Tongue (tissue), 2 donors: ENCODE data around the gene SMIM14. TPM values are rescaled to one million over a fixed set of nuclear protein-coding genes. Genes with fewer than 3 reads are reported as not detected.
"Not testable (repeated sequence)": the region's sequence is repeated elsewhere in the genome, so short reads cannot be mapped to it uniquely, and the experiment has no call there.

ENCODE experiments used
- DNase-seq: peaks from one replicate; pipeline ENCODE4 v3.0.0-alpha.2; 2015
- total RNA-seq: library from RNA; depleted of rRNA; stranded (reverse); fragments of >200 nt; gene quantifications from one replicate; pipeline ENCODE4 v1.2.3, GENCODE V29; 2014

The SMIM14 gene
- total RNA-seq, 1 donor from 2014 or later = 18.4 TPM

- no peak for DNase-seq
These were observed 41.7 kb downstream of the SMIM14 start for GRCh38 chr4:39596971-39597370.

- DNase-seq = no peak
These were observed 47.4 kb downstream of the SMIM14 start for GRCh38 chr4:39591290-39591689.

DNA sequence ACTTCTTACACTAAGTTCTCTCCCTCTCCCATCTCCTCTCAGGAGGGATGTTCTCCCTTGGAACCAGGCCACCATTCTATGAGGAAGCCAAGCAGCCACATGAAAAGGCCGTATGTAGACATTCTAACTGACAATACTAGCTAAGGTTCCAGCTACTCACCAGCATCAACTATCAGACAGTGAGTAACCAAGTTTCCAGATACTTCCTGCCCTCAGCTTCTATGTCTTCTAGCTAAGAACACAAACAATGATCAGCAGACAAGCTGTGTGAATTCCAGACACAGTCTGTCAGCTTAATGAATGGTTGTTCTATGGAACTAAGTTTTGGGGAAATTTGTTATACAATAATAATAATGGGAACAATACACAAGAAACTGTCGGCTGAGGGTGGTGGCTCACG is 50.8 kb downstream of the SMIM14 start:
- DNase-seq = no peak

GRCh38 chr4:39574946-39575345 is 63.7 kb downstream of the SMIM14 start:
- no peak for DNase-seq

DNA sequence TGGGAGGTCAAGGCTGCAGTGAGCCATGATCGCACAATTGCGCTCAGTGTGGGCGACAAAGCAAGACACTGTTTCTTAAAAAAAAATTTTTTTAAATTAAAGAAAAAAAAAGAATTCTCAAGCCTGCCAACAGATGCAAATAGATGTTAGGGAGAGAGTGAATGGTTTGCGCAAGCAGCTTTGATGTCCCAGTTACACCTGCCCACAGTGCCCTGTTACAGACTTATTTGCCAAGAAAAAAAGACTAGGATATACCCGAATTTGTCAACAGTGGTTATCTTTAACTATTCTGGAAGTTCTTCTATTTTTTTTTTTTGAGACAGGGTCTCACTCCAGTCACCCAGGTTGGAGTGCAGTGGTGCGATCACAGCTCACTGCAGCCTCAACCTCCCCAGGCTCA is 67.2 kb downstream of the SMIM14 start:
- no peak for DNase-seq

DNA sequence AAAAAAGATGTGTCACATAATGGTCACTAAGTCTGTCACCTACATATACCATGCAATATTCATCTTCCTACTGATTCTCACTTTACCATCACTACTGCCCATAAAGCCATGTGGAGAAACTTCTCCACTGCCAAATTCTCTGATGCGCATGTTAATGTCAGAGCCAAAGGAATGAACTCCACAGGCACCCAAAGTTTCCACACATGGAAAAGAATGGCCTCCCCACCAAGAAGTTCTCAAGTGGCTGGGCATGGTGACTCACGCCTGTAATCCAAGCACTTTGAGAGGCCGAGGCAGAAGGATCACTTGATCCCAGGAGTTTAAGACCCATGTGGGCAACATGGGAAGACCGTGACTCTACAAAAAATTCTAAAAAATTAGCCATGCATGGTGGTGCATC is 67.6 kb downstream of the SMIM14 start:
- no peak for DNase-seq

DNA sequence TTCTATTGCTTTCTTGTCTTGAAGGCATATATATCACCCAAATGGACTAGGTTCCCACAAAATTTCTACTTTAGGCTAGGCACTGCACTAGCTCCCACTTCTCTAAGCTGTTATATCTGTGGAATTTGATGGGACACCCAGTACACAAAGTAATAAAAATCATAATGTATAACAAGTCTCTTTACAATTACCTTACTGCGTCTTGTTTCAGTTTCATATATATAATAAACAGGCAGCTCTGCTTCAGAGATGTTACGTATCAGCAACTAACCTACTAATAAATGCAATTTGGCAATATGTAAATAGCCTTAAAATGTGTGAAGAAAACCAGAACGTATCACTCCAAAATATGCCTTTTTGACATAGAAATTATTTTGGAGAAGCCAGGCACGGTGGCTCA is 69.5 kb downstream of the SMIM14 start:
- DNase-seq = no peak

- DNase-seq = peak; percentile 53
These were observed 69.9 kb downstream of the SMIM14 start for GRCh38 chr4:39568805-39569204.

GRCh38 chr4:39565878-39566600 is 72.6 kb downstream of the SMIM14 start:
- no peak for DNase-seq

- DNase-seq = no peak
These were observed 75.3 kb downstream of the SMIM14 start for GRCh38 chr4:39563346-39563847.

DNA sequence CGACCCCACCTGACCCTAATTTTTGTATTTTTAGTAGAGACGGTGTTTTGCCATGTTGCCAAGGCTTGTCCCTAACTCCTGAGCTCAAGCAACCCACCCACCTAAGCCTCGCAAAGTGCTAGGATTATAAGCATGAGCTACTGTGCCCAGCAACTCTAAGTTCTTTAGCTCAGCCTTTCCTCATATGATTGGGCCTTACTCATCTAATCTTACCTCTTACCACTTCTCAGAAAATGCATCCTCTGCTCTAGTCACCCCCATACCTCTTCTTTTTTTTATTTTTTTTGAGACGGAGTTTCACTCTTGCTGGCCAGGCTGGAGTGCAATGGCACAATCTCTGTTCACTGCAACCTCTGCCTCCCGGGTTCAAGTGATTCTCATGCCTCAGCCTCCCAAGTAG is 75.9 kb downstream of the SMIM14 start:
- DNase-seq = no peak

DNA sequence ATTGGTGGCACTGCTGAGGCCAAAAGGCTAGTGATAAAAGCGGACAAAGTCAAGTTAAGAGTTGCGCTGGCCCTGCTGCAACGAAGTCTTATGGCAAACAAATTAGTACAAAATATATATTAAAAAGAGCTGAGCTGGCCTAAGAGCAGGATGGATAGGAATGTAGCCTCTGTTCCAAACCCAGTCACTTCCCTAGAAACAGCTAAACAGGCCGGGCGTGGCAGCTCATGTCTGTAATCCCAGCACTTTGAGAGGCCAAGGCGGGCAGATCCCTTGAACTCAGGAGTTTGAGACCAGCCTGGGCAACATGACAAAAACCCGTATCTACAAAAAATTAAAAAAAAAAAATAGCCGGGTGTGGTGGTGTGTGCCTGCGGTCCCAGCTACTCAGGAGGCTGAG is 79.0 kb downstream of the SMIM14 start:
- DNase-seq = no peak

DNA sequence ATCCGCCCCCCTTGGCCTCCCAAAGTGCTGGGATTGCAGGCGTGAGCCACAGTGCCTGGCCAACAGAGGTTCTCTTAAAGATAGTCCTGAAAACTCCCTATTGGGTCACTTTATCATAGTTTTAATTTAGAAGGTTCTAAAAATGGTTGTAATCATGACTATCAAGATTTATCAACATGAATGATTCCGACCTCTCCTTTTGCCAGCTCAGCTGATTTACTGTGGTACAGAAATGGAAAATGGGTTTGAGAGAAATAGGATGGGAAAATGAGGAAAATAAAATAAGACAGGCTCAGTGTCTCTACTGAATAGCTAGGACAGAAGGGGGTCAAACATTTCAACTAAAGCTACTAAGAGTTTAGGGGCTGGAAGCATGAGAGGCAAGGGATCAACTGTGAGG is 83.2 kb downstream of the SMIM14 start:
- DNase-seq = no peak

- DNase-seq = no peak
These were observed 90.1 kb downstream of the SMIM14 start for GRCh38 chr4:39548425-39549067.

DNA sequence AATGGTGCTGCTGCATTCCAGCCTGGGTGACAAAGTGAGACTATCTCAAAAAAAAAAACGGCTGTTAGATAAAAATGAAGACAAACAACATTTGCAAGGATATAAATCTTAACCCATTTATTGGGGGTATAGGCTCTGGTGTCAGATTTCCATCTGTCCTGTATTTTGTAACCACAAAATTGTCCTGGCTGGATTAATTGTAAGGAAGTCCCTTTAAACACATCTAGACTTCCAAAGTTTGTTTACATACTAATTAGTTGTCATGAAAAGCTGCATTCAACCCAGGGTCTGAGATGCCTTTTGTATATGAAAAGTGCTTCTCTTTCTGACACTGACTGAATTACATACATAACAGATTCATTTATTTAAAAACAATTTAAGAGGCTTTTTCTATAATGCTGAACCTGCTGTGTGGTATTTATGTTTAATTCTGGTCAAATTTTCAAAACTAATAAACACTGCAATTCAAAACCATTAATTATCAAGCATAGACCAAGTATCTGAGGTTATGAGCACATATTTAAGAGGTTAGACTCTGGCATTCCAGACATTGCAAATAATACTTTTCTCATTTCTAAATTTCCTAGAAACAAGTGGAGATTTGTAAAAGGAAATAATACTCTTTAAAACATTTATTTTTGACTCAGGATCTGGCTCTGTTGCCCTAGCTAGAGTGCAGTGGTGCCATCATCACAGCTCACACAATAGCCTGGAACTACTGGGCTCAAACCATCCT is 93.9 kb downstream of the SMIM14 start:
- no peak for DNase-seq

DNA sequence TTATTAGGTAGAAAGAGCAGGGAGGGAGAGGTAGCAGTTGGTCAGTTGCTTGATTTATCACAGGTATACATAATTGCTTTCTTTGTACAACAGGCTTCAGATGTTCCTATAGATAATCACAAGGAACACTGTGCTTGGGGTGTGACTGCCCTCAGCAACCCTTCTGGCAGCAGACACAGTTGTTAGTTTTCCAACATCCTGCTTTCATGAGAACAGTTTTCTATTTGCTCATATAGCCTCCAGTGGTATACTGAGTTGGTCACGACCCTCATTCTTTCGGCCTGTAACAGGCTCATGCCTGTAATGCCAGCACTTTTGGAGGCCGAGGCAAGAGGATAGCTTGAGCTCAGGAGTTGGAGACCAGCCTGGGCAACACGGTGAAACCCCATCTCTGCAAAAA is 94.6 kb downstream of the SMIM14 start:
- DNase-seq = not testable (repeated sequence)

DNA sequence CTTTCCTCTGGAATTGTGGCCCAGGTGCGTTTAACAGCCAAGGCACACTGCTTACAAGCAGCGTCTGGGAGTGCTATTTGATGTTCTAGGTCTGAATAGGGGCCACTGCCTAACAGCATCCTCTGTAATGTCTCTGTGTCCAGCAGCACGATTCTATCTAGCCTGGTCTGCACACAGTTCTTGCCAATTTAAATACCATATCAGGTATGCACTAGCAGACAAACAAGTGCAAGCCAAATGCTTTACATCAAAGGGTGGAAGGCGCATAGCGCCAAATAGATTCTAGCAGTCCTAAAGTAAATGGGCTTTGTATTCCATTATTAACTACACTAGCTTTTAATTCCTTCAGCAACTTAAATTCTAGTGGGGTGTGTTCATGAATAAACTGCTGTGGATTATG is 95.6 kb downstream of the SMIM14 start:
- no peak for DNase-seq

- no peak for DNase-seq
These were observed 96.1 kb downstream of the SMIM14 start for GRCh38 chr4:39542611-39543012.

GRCh38 chr4:39541987-39542610 is 96.6 kb downstream of the SMIM14 start:
- no peak for DNase-seq

- DNase-seq = peak; percentile 48
These were observed 99.5 kb downstream of the SMIM14 start for GRCh38 chr4:39539089-39539611.

GRCh38 chr4:39533541-39533940 is 105.1 kb downstream of the SMIM14 start:
- no peak for DNase-seq

- DNase-seq = not testable (repeated sequence)
These were observed 106.4 kb downstream of the SMIM14 start for GRCh38 chr4:39532237-39532636.

DNA sequence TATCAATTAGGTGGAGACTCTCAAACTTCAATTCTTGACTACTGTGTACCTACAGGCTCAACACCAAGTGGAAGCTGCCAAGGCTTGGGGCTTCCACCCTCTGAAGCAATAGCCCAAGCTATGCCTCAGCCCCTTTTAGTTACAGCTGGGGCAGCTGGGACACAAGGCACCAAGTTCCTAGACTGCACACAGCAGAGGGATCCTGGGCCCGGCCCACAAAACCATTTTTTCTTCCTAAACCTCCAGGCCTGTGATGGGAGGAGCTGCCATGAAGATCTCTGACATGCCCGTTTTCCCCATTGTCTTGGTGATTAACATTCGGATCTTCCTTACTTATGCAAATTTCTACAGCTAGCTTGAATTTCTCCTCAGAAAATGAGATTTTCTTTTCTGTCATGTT is 108.0 kb downstream of the SMIM14 start:
- DNase-seq = no peak
